ENCODE results near the gene MYO1H.
"Not testable (repeated sequence)": the region's sequence is repeated elsewhere in the genome, so short reads cannot be mapped to it uniquely, and the experiment has no call there.

- TF ChIP-seq CTCF (IDR thresholded peaks at IDR 0.05 in 4 of 5, conservative IDR thresholded peaks at IDR 0.05 in 1 of 5); POLR2A (IDR thresholded peaks at IDR 0.05): not testable (repeated sequence)
These were observed 57.1 kb downstream of the MYO1H start for GRCh38 chr12:109404841-109405240.

All from gastrocnemius medialis (tissue), 4 donors.